NB4 (cell line): ENCODE results near the gene HYI.

Source experiments
- CTCF ChIP-seq: IDR thresholded peaks from one replicate; pipeline ENCODE4 v1.5.1; 2012; ENCODE audit warnings: low read depth, low read length
- MYC ChIP-seq: IDR thresholded peaks from 2 replicates; pipeline ENCODE4 v1.6.1; 2011; ENCODE audit warnings: low read depth, low read length
- POLR2A ChIP-seq: IDR thresholded peaks from 2 replicates; pipeline ENCODE4 v1.6.1; 2011; ENCODE audit warnings: mild to moderate bottlenecking; ENCODE audit not compliant: insufficient read length; ENCODE audit errors: extremely low read depth

DNA sequence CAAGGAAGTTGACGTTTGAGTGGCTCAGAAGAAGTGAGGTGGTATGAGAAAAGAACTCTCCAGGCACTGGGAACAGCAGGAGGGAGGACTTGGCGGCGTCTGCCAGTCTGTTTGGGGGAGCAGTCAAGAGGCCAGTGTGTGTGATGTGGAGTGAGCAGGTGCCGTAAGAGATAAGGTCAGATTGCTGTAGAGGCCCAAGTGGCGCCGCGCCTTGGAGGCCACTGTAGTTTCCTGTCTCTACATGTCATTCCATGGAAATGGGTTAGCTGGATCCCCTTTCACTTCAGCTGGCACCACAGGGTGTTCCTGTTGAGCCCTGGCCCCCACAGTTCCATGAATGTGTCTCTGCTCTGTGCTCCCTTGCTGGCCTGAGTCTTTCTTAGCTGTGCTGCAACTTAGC lies 41.5 kb upstream of the HYI start:
- TF ChIP-seq CTCF: no peak
- no peak for TF ChIP-seq POLR2A
- no peak for TF ChIP-seq MYC
